HL-60 (cell line): ENCODE data around the gene JAKMIP1.

Experiments
- CTCF ChIP-seq: IDR thresholded peaks from one replicate; pipeline ENCODE4 v1.5.1; 2011; ENCODE audit warnings: low read length, control low read depth, inconsistent platforms; ENCODE audit not compliant: insufficient read depth
- GABPA ChIP-seq: IDR thresholded peaks from 2 replicates; pipeline ENCODE4 v1.6.1; 2012; ENCODE audit warnings: low read depth
- POLR2AphosphoS5 ChIP-seq: IDR thresholded peaks from 2 replicates; pipeline ENCODE4 v1.6.1; 2012; ENCODE audit warnings: low read depth
- REST ChIP-seq: IDR thresholded peaks from 2 replicates; pipeline ENCODE4 v1.6.1; 2012; ENCODE audit warnings: low read depth; ENCODE audit not compliant: insufficient replicate concordance
- SPI1 ChIP-seq: IDR thresholded peaks from 2 replicates; pipeline ENCODE4 v1.6.1; 2012; ENCODE audit warnings: low read depth, mild to moderate bottlenecking, borderline replicate concordance

- TF ChIP-seq CTCF, result no peak
- TF ChIP-seq POLR2AphosphoS5, result no peak
- TF ChIP-seq REST, result no peak
- no peak for TF ChIP-seq GABPA
- no peak for TF ChIP-seq SPI1
Measured at GRCh38 chr4:5999356-5999755, 201.0 kb downstream of the JAKMIP1 start.
